ENCODE data around the gene MCU. TPM values are rescaled to one million over a fixed set of nuclear protein-coding genes. Genes with fewer than 3 reads are reported as not detected.
"Not testable (repeated sequence)": the region's sequence is repeated elsewhere in the genome, so short reads cannot be mapped to it uniquely, and the experiment has no call there.

MCU gene
- total RNA-seq, 1 donor from 2014 or later, result 95.0 TPM

DNA sequence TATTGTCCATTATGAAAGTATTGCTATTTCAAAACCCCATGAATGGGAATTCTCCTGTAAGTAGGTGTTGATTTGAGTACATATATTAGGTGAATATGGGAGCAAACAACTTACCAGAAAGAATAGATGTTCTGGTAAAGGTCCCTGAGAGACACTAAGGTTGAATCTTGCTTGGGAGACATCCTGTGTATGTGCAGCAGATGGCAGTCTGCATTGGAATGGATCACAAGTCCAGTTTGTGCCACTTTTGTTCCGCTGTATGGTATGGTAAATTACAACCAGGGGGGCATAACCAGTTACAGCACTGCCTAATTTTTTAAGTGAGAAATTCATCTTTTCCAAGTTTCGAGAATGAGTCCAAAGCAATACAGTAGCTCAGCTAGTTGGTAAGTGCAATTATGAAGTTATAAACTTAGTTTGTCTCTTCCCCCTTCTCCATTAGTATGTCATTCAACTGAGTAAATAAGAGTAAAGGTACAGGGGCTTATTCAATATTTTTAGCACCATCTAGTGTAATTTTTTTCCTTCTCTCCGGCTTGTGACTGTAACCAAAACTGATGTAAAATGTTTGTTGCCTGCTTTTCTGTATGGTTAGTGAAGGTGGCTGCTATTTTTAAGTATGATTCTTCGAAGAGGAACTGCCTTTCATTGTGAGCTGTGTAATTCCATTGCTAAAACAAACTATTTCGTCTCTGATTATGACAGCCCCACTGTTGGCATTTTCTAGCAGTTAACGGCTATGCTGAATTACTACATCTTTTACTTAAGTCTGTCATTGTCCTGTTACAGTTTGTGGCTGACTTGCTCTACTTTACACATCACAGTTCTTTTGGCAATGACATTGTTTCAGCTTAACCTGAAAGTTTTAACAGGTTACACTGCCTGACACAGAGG, 2.8 kb downstream of the MCU start:
- Histone ChIP-seq H3K4me1 (ENCODE audit: control insufficient read depth in 3 of 3, insufficient read depth in 3 of 3, low read length in 3 of 3) (peaks cover 12 to 38% (median 28%) of the 10 kb centered on the region in 3 donors), H3K27ac (ENCODE audit: low read depth, low read length) (peak overlapping the region; percentile 10), H3K9ac (ENCODE audit: low read depth in 1 of 3, low read length in 3 of 3) (peak overlapping the region; percentile 70 to 93 (median 91)), H3K27me3 (ENCODE audit: control insufficient read depth in 3 of 3, insufficient read depth in 3 of 3, low read length in 3 of 3) (no peaks in the 10 kb centered on the region), H3K36me3 (ENCODE audit: control insufficient read depth in 3 of 3, insufficient read depth in 3 of 3, low read length in 3 of 3) (no peaks in the 10 kb centered on the region), H3K4me3 (ENCODE audit: low read length in 3 of 3) (peak overlapping the region; percentile 22 to 75 (median 75)), H3K9me3 (ENCODE audit: control insufficient read depth in 3 of 3, low read length in 3 of 3) (no peaks in the 10 kb centered on the region)

DNA sequence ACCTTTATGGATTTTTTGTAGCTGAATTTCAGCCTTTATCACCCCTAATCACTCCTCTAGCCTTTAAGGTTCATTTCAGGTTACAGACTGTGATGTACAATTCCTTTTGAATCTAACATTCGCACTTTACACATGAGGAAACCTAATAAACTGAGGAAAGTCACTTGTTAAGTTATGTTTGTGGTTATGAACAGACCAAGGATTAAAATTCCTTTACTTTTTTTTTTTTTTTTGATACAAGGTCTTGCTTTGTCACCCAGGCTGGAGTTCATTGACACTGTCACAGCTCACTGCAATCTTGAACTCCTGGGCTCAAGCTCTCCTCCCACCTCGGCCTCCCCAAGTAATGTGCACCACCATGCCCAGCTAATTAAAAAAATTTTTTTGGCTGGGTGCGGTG, 3.6 kb downstream of the MCU start:
- no peaks in the 10 kb centered on the region for H3K9me3 ChIP-seq (ENCODE audit: control insufficient read depth in 3 of 3, low read length in 3 of 3)
- H3K27ac ChIP-seq (ENCODE audit: low read depth, low read length), result no peak overlapping the region
- H3K4me3 ChIP-seq (ENCODE audit: low read length in 3 of 3), result peak overlapping the region in 1 of 3 donors; percentile 6
- H3K27me3 ChIP-seq (ENCODE audit: control insufficient read depth in 3 of 3, insufficient read depth in 3 of 3, low read length in 3 of 3), result no peaks in the 10 kb centered on the region
- peak overlapping the region in 2 of 3 donors; percentile 70 to 93 for H3K9ac ChIP-seq (ENCODE audit: low read depth in 1 of 3, low read length in 3 of 3)
- H3K4me1 ChIP-seq (ENCODE audit: control insufficient read depth in 3 of 3, insufficient read depth in 3 of 3, low read length in 3 of 3), result peaks cover 12 to 36% (median 22%) of the 10 kb centered on the region in 3 donors
- no peaks in the 10 kb centered on the region for H3K36me3 ChIP-seq (ENCODE audit: control insufficient read depth in 3 of 3, insufficient read depth in 3 of 3, low read length in 3 of 3)

DNA sequence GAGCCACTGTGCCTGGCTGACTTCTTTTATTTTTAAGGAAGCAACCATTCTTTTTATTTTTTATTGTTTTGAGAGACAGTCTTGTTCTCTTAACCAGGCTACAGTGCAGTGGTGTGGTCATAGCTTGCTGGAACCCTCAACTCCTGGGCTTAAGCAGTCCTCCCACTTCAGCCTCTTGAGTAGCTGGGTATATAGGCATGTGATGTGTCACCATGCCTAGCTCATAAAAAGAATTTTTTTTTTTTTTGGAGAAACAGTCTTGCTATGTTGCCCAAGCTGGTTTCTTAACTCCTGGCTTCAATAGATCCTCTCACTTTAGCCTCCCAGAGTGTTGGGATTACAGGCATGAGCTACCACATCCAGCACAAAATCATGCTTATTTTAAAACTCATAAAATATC, 5.8 kb downstream of the MCU start:
- H3K9ac ChIP-seq (ENCODE audit: low read depth in 1 of 3, low read length in 3 of 3), result no peak overlapping the region
- H3K27me3 ChIP-seq (ENCODE audit: control insufficient read depth in 3 of 3, insufficient read depth in 3 of 3, low read length in 3 of 3), result no peaks in the 10 kb centered on the region
- no peaks in the 10 kb centered on the region for H3K9me3 ChIP-seq (ENCODE audit: control insufficient read depth in 3 of 3, low read length in 3 of 3)
- H3K27ac ChIP-seq (ENCODE audit: low read depth, low read length), result no peak overlapping the region
- H3K4me1 ChIP-seq (ENCODE audit: control insufficient read depth in 3 of 3, insufficient read depth in 3 of 3, low read length in 3 of 3), result peaks cover 12 to 30% (median 19%) of the 10 kb centered on the region in 3 donors
- H3K36me3 ChIP-seq (ENCODE audit: control insufficient read depth in 3 of 3, insufficient read depth in 3 of 3, low read length in 3 of 3), result no peaks in the 10 kb centered on the region
- H3K4me3 ChIP-seq (ENCODE audit: low read length in 3 of 3), result no peak overlapping the region

DNA sequence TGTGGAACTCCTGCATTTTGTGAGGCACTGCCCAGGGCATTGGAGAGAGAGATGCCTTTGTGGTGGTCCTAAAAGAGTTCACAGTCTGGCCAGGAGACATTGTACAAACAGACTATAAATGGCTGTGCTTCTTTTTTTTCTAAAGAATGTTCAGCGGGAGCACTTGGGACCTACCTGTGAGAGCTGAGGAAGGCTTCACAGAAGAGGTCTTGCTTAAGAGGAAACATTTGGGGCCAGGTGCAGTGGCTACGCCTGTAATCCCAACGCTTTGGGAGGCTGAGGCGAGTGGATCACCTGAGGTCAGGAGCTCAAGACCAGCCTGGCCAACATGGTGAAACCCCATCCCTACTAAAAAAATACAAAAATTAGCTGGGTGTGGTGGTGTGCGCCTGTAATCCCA, 10.5 kb downstream of the MCU start:
- not testable (repeated sequence) for H3K36me3 ChIP-seq (ENCODE audit: control insufficient read depth in 3 of 3, insufficient read depth in 3 of 3, low read length in 3 of 3); H3K9me3 ChIP-seq (ENCODE audit: control insufficient read depth in 3 of 3, low read length in 3 of 3); H3K27me3 ChIP-seq (ENCODE audit: control insufficient read depth in 3 of 3, insufficient read depth in 3 of 3, low read length in 3 of 3); H3K27ac ChIP-seq (ENCODE audit: low read depth, low read length); H3K4me1 ChIP-seq (ENCODE audit: control insufficient read depth in 3 of 3, insufficient read depth in 3 of 3, low read length in 3 of 3); H3K4me3 ChIP-seq (ENCODE audit: low read length in 3 of 3); H3K9ac ChIP-seq (ENCODE audit: low read depth in 1 of 3, low read length in 3 of 3)

DNA sequence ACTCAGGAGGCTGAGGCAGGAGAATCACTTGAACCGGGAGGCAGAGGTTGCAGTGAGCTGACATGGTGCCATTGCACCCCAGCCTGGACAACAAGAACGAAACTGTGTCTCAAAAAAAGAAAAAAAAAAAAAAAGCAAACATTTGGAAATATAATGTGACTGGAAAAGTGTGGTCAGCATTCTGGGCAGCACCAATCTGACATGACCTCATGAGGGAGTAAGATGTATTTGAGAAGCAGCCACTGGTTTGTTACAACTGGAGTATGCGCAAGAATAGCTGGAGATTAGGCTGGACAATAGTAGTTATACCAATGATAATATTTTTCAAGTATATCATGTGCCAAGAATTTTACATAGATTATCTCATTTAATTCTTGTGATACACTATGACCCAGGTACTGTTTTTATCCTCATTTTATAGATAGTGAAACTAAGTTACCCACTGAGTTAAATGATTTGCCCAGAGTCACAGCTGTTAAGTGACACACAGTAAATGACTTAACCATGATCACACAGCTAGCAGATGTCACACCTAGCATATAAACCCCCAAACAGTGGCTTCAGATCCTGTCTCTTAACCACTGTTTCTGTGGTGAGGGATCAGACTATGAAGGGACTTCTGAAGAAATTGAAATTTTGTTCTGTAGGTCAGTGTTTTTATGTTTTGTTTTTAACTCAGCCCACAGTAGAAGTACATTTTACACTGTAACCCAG, 11.1 kb downstream of the MCU start:
- peaks cover 5 to 9% (median 7%) of the 10 kb centered on the region in 3 donors for H3K4me1 ChIP-seq (ENCODE audit: control insufficient read depth in 3 of 3, insufficient read depth in 3 of 3, low read length in 3 of 3)
- H3K4me3 ChIP-seq (ENCODE audit: low read length in 3 of 3), result no peak overlapping the region
- H3K36me3 ChIP-seq (ENCODE audit: control insufficient read depth in 3 of 3, insufficient read depth in 3 of 3, low read length in 3 of 3), result no peaks in the 10 kb centered on the region
- H3K27ac ChIP-seq (ENCODE audit: low read depth, low read length), result no peak overlapping the region
- H3K9me3 ChIP-seq (ENCODE audit: control insufficient read depth in 3 of 3, low read length in 3 of 3), result no peaks in the 10 kb centered on the region
- H3K27me3 ChIP-seq (ENCODE audit: control insufficient read depth in 3 of 3, insufficient read depth in 3 of 3, low read length in 3 of 3), result no peaks in the 10 kb centered on the region
- H3K9ac ChIP-seq (ENCODE audit: low read depth in 1 of 3, low read length in 3 of 3), result no peak overlapping the region

DNA sequence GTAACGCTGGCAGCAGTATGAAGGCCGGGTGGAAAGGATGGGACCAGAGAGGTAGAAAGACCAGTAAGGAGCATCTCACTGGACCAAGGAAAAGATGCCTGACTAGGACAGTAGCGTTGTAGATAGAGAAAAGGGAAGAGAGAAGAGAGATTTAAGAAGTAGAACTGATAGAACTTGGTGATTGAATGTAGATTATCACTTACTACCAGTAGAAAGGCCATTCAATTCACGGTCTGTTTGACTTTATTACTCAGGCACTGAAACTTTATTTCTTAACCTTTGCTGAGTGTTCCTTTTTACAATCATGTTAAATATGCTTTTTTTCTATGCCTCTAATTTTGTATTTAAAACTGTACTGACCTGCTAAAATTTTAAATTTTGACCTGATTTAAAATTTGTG, 12.2 kb downstream of the MCU start:
- Histone ChIP-seq H3K27ac (ENCODE audit: low read depth, low read length) (no peak overlapping the region), H3K9me3 (ENCODE audit: control insufficient read depth in 3 of 3, low read length in 3 of 3) (no peaks in the 10 kb centered on the region), H3K4me3 (ENCODE audit: low read length in 3 of 3) (no peak overlapping the region), H3K9ac (ENCODE audit: low read depth in 1 of 3, low read length in 3 of 3) (no peak overlapping the region), H3K27me3 (ENCODE audit: control insufficient read depth in 3 of 3, insufficient read depth in 3 of 3, low read length in 3 of 3) (no peaks in the 10 kb centered on the region), H3K36me3 (ENCODE audit: control insufficient read depth in 3 of 3, insufficient read depth in 3 of 3, low read length in 3 of 3) (no peaks in the 10 kb centered on the region), H3K4me1 (ENCODE audit: control insufficient read depth in 3 of 3, insufficient read depth in 3 of 3, low read length in 3 of 3) (peaks cover 5 to 18% (median 15%) of the 10 kb centered on the region in 3 donors)

DNA sequence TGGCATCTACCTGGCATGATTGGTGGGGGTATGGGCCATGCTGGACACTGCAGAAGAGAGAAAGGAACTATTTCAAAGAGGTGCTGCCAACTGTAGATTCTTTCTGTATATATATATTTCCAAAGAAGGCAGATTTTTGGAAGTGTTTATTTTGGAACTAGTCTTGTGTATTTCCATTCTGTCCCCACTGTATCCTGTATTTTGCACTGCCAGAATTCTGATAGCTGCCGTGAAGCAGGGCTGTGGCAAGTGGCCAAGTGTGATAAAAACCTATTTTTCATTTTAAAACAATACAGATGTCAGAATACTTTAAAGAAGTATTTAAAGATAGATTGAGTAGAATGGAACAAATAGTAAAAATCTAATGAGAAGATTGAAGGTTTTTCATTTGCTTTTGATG, 17.1 kb downstream of the MCU start:
- Histone ChIP-seq H3K4me1 (ENCODE audit: control insufficient read depth in 3 of 3, insufficient read depth in 3 of 3, low read length in 3 of 3) (peaks cover 5 to 23% (median 13%) of the 10 kb centered on the region in 3 donors), H3K9ac (ENCODE audit: low read depth in 1 of 3, low read length in 3 of 3) (no peak overlapping the region), H3K9me3 (ENCODE audit: control insufficient read depth in 3 of 3, low read length in 3 of 3) (no peaks in the 10 kb centered on the region), H3K27ac (ENCODE audit: low read depth, low read length) (no peak overlapping the region), H3K27me3 (ENCODE audit: control insufficient read depth in 3 of 3, insufficient read depth in 3 of 3, low read length in 3 of 3) (no peaks in the 10 kb centered on the region), H3K4me3 (ENCODE audit: low read length in 3 of 3) (no peak overlapping the region), H3K36me3 (ENCODE audit: control insufficient read depth in 3 of 3, insufficient read depth in 3 of 3, low read length in 3 of 3) (no peaks in the 10 kb centered on the region)

DNA sequence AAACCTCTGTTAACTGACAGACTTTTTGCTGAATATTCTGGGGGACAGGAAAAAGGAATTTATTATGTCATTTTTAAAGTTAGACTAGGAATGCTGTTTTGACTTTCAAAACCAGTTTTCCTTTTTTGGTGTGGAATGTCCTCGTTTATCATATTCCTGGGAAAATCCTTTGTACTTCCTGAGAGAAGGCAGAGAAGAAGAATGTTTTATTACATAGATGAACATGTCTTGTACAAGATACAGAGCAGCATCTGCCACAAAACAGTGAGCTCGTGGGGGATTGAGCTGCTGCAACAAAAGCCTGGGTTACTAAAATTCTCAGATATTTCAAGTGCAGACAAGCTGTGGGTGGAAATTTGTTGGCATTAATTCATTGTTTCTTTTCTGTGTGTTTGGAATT, 20.2 kb downstream of the MCU start:
- H3K9me3 ChIP-seq (ENCODE audit: control insufficient read depth in 3 of 3, low read length in 3 of 3), result no peaks in the 10 kb centered on the region
- no peak overlapping the region for H3K4me3 ChIP-seq (ENCODE audit: low read length in 3 of 3)
- H3K9ac ChIP-seq (ENCODE audit: low read depth in 1 of 3, low read length in 3 of 3), result peak overlapping the region in 1 of 3 donors; percentile 35
- no peak overlapping the region for H3K27ac ChIP-seq (ENCODE audit: low read depth, low read length)
- H3K4me1 ChIP-seq (ENCODE audit: control insufficient read depth in 3 of 3, insufficient read depth in 3 of 3, low read length in 3 of 3), result peaks cover 5 to 22% (median 13%) of the 10 kb centered on the region in 3 donors
- H3K36me3 ChIP-seq (ENCODE audit: control insufficient read depth in 3 of 3, insufficient read depth in 3 of 3, low read length in 3 of 3), result peaks cover 7 to 17% (median 13%) of the 10 kb centered on the region in 3 donors
- no peaks in the 10 kb centered on the region for H3K27me3 ChIP-seq (ENCODE audit: control insufficient read depth in 3 of 3, insufficient read depth in 3 of 3, low read length in 3 of 3)

DNA sequence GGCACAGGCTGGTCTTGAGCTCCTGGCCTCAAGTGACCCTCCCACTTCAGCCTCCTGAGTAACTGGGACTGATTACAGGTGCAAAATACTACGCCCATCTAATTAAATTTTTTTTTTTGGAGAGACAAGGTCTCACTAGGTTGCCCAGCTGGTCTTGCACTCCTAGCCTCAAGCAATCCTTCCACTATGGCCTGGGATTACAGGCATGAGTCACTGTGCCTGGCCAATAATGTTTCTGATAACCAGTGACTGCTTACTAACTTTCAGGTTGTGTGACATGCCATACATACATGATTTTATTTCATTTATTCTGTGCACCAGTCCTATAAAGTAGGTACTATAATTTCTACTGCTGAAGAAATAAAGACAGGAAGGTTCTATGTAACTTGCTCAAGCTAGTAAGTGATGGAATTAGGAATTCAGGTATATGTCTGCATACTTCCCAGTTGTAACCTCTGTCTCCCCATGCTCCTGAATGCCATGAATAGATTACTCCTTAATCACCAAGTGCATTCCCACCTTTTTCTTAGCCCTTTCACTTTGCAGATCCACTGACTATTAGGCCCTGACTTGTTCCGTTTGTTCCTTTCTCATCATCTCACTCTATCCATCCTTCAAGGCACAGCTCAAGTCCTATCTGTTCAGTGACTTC, 28.1 kb downstream of the MCU start:
- Histone ChIP-seq H3K9me3 (ENCODE audit: control insufficient read depth in 3 of 3, low read length in 3 of 3) (no peaks in the 10 kb centered on the region), H3K4me1 (ENCODE audit: control insufficient read depth in 3 of 3, insufficient read depth in 3 of 3, low read length in 3 of 3) (peaks cover 0 to 7% (median 0%) of the 10 kb centered on the region in 3 donors), H3K9ac (ENCODE audit: low read depth in 1 of 3, low read length in 3 of 3) (no peak overlapping the region), H3K27me3 (ENCODE audit: control insufficient read depth in 3 of 3, insufficient read depth in 3 of 3, low read length in 3 of 3) (no peaks in the 10 kb centered on the region), H3K4me3 (ENCODE audit: low read length in 3 of 3) (no peak overlapping the region), H3K27ac (ENCODE audit: low read depth, low read length) (no peak overlapping the region), H3K36me3 (ENCODE audit: control insufficient read depth in 3 of 3, insufficient read depth in 3 of 3, low read length in 3 of 3) (peaks cover 7 to 20% (median 10%) of the 10 kb centered on the region in 3 donors)
